GM18873 (cell line): Measurements from ENCODE around the gene PKMYT1.

Source experiments
- ATAC-seq: cut with Tn5 transposase; IDR thresholded peaks from one replicate; pipeline ENCODE4 v1.9.1; 2021; ENCODE audit warnings: mild to moderate bottlenecking, moderate library complexity, moderate number of reproducible peaks; ENCODE audit not compliant: unreplicated experiment, low FRiP score

The PKMYT1 gene

DNA sequence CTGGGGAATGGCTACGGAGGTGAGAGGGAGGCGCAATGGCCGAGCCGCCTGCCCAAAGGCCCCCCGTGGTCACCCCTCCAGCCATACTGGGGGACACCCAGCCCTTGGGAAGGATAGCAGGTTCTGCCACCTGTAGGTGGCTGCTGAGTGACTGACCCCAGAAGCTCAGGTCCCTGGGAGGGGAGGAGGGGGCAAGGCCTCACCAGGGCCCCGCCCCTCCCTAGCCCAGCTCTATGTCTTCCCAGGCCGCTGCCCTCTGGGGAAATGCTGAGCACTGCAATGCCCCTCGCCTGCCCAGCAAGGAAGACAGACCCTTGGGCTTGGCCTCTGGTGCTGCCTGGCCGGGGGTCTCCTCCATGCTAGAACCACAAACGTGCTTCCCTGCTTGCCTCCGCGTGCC, 21.1 kb upstream of the PKMYT1 start:
- ATAC-seq: no peak

DNA sequence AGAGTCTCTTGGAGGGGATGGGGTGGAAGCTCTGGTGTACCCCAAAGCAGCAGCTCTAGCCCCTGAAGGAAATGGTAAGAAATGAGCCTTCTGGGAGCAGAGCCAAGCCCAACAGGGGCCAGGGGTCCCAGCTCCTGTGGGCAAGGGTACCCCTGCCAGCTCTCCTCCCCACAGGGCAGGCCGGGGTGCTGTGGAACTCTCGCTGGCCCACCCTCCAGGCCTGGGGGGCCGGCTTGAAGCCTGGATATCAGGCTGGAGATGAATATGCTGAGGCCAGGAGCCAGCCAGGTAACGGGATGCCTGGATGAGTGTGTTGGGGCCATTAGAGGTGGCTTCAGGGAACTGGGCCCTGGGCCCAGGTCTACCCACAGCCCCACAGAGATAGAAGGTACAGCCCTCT, 20.3 kb upstream of the PKMYT1 start:
- ATAC-seq: no peak

DNA sequence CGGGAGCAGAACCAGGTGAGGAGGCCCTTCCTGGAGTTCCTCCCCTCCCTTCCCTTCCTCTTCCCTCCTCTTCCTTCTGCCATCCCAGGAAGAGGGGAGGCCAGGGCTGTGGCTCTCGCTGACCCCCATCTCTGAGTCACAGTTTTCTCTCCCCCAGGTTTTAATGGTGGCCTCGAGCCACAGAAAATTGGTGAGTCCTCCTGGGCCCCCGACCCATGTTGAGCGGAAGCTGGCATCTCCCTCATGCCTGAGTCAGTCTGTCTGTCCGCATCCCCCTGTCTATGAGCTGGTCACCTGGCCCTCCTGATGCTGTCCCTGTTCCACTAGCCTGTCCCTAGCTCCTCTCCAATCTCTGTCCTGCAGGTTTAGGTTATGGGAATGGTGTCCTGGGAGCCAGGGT, 19.7 kb upstream of the PKMYT1 start:
- ATAC-seq: no peak

DNA sequence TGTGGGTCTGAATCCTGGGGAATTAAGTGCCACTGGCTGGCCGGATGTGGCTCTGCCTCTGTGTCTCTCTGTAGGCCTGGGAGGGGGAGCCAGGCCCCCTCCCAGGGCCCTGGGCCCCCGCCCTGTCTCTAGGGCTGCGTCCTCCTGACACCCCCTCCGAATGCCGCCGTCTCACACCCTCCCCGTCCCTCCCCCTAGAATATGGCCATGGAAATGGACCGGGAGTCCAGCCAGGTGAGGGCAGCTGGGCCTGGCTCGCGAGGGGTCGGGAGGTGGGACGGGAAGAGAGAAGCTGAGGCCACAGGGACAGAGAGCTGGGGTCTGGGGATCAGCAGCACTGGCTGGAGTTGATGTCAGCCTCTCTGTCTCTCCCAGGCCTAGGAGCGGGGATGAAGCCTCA, 16.1 kb upstream of the PKMYT1 start:
- no peak for ATAC-seq

DNA sequence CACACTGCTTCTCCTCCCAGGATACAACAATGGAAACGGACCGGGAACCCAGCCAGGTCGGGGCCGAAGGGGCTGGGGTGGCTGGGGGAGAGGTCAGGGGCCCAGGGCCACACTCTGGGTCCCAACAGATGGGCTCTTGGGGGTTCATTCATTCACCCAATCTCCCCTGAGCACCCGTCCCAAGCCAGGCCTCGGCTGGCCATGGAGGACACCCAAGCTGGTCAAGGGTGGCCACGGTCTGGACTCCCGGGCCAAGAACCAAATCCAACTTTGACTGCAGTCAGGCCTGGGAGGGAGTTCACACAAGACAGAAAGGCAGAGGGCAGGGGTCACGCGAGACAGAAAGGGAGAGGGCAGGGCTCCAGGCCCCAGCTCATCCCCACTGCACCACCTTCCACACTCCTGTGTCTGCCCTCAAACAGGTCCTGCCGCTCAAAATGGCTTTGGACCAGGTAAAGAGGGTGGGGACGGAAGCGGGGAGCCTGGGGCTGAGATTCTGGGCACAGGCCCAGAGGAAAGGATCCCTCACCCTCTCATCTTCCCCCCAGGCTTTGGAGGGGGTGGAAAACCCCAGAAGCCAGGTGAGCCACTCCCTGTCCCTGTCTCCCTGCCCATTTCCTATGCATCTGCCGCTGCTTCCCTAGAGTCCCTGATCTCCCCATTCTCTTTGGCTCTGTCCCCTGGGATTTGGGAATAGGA, 12.3 kb upstream of the PKMYT1 start:
- ATAC-seq: no peak

DNA sequence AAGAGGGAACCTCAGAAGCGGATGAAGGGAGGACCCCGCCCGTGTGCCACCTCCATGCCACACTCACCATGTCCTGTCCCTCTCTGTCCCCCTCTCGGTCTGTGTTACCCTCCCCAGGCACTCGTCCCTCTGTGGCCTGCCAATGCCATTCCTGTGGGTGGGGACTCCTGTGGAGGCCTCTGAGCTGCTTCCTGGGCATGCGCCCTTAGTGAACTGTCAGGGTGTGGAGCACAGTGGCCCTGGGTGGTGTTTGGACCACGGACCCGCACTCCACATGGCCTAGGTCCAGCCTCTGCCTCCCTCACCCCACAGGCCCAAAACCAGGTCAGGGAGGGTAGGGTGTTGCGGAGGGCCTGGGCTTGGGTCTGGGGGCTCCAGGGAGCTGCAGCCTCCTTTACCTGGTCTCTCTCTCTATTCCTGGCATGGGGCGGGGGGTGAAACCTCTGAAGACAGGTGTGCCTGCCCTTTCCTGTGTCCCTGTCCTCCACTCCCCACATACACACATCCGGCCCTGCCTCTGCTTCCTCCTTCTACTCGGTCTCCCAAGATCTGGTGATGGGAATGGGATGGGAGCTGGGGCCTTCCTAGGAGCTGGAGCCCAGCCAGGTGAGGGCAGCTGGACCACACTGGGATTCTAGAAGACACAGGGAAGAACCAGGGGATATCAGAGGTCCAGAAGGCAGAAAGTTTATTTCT, 11.5 kb upstream of the PKMYT1 start:
- no peak for ATAC-seq

DNA sequence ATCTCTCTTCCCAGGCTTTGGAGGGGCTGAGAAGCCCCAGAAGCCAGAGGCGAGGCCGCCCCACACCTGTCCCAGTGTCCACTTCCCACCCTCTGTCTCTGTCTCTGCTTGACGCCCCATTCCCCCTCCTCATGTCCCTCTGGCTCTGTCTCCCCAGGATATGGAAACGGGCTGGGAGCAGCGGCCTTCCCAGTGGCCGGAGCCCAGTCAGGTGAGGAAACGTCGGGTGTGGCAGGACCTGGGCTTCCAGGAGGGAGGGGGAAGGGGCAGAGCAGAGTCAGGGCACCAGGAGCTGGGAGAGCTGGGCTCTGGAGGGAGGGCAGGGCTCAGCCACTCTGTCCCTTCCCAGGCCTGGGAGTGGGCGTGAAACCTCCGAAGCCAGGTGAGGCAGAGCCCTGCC, 10.6 kb upstream of the PKMYT1 start:
- no peak for ATAC-seq

DNA sequence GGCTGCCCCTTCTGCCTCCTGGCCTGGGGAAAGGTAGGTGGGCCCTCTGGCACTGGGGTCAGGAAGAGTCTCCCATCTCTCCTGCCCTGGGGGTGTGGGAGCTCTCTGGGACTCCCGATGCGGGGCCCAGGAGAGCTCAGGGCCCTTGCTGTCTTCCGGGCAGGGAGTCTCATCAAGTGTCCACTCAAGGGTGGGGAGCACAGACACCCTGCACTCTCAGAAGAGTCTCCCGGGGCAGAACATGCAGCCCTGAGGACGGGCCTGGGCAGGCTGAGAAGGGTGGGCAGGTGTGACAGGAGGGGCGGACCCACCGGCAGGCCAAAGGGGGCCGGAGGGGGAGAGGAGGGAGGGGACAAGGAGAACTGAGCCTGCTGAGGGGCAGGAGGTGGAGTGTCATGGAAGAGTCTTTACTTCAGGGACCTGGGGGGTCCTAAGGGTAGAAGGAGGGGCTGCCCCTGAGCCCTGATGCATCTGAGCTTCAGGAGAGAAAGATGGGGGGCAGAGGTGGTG, 8.4 kb upstream of the PKMYT1 start:
- no peak for ATAC-seq

DNA sequence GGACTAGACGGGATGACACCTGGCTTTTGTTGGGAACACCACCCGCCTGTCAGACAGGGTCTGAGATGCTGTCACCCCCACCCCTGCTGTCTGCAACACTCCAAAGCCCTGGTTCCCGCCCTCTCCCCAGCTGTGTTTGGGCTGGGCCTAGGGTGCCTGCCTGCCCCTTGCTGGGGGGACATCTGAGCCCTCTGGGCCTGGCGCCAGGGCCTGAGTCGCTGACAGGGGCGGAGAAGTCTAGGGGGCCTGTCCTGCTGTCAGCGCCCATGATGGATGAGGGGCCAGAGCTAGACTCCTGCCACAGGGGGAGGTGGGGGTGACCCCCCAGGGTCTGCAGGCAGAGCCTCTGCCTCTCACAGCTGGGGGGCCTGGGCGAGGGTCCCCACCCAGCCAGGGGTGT, 7.6 kb upstream of the PKMYT1 start:
- ATAC-seq: no peak

DNA sequence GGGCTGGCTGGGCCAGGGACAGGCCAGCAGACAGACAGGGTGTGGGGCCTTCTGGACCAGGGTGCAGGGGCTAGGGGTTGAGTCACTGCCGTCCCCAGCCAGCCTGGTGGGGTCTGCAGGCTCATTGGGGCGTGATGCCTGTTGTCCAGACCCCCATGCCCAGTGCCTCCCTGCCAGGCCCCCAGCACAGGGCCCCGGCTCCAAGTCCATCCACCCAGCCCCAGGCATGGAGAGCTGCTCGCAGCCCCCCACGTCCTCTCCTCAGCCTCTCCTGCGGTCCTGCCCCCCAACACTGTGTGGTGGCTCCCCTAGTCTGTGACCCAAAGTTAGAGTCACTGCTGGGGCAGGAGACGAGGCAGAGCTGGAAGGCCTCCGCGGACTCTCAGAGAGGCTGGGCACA, 7.0 kb upstream of the PKMYT1 start:
- no peak for ATAC-seq

DNA sequence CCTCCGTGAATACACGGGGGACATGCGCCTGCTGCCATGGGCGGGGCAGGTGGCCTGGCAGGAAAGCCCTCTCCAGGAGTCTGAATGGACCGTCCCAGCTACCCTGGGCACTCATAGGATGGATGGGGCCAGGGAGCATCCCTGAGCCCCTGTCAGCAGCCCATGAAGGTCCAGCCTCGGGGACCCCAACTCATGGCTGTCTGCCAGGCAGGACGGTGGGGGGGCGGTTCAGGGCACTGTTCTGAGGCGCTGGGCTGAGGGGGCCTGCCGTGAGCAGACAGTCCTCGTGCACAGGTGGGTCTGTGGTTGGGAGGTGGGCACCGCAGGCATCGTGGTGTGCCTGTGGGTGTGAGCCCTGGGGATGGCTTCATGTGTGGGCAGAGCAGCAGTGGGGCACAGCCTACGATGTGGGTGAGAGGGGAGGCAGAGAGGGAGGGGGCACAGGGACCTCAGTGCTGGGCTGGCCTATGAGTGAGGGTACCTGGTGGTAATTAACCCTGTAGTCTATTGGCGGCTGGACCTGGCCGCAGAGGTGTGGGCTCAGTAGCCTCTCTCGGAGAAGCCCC, 6.5 kb upstream of the PKMYT1 start:
- no peak for ATAC-seq

DNA sequence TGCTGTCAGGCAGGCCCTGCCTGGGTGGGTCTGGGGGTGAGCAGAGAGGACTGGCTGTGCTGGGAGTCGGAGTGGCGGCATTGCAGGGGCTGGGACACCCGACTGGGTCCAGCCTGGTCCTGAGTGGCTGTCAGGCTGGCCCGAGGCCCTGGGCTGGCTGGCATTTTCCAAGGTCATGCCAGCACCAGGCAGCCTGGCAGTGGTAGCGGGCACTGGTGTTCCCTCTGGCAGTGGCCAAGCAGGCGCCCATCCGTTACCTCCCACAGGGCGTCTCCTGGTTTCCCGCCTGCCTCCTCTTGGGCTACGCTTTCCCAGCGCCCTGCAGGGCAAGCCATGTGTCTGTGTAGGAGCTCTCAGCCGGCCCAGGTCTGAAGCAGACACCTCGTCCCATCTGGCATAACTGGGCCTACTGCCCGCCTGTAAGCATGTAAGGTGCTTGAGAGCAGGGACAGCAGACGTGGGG, 5.7 kb upstream of the PKMYT1 start:
- no peak for ATAC-seq

DNA sequence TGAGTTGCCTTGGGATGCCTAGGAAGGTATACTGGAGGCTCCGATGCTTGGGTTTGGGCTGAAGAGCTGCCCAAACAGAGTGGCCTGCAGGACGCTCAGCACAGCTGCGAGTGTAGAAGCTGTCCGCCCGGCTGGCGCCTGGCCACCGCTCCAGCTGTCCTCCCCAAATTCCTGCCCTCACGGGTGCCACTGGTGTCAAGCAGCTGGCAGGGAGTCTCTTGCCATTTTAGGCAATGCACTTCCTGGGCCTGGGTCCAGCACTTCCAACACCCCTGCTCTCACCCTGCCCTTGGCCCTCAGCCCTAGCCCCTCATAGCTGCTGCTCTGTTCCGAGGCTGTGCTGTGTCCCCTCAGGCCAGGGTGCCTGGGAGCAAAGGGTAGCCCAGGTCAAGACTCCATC, 5.2 kb upstream of the PKMYT1 start:
- ATAC-seq: no peak

DNA sequence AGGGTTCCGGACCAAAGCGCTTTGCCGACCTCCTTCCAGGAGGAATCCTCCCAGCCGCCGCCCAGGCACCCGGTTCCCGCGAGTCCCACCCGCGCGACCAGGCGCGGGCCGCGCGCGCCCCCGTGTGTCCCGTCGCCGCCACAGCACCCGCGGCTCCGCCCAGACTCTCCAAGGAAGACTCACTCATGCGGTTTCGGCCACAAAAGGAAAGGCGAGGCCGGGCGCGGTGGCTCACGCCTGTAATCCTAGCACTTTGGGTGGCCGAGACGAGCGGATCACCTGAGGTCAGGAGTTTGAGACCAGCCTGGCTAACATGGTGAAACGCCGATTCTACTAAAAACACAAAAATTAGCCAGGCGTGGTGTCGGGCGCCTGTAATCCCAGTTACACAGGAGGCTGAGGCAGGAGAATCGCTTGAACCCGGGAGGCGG, 3.5 kb upstream of the PKMYT1 start:
- no peak for ATAC-seq

DNA sequence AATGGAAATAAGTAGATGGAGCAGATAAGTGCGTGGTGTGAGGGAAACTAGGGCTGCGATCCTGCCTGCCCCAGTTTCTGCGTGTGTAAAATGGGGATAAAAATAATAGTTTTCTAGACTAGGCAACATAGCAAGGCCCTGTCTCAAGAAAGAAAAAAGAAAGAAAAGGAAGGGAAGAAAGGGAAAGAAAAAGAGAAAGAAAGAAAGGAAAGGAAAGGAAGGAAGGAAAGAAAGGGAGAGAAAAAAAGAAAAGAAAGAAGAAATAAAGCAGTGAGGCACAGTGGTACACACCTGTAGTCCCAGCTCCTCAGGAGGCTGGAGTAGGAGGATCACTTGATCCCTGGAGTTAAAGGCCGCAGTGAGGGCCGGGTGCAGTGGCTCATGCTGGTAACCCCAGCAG, 2.2 kb upstream of the PKMYT1 start:
- no peak for ATAC-seq

DNA sequence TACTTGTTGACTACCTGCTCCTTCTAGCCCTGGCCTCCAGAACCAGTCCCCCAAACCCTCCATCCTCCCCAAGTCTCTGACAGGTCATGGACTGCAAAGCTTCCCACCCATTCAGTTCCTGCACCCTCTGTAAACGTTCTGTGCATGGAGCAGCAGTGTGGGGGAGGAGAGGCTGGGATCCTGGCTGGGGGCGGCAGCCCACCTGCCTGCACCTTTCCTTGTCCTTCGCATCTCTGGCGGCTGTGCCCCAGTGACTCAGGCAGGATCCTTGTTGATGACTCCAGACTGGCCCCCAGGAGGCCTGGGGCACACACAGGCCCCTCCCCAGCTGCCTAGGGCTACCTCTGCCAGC, 1.6 kb upstream of the PKMYT1 start:
- ATAC-seq: no peak

DNA sequence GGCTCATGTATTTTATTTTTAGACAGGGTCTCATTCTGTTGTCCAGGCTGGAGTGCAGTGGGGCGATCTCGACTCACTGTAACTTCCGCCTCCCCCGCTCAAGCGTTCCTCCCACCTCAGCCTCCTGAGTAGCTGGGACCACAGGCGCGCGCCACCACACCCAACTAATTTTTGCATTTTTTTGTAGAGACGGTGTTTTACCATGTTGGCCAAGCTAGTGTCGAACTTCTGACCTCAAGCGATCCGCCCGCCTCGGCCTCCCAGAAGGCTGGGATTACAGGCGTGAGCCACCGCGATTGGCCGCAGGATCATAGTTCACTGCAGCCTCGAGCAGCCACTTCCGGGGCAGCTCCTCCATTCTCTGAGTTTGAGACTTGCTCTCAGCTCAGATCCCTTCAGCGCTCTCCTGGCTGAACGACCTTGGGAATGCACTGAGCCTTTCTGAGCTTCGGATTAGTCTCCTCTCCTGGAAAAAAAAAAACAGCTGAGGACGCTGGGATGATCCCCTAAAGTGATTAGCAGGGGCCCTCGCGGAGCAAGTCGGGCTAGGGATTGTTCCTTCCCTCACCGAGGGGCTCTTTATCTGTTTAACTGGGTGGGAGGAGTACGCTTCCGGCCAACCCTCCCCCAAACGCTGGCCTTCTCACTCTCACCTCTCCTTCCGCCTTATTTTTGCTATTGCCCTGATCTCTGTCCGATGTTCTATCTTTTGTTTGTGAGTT, 1.1 kb upstream of the PKMYT1 start:
- ATAC-seq: no peak

DNA sequence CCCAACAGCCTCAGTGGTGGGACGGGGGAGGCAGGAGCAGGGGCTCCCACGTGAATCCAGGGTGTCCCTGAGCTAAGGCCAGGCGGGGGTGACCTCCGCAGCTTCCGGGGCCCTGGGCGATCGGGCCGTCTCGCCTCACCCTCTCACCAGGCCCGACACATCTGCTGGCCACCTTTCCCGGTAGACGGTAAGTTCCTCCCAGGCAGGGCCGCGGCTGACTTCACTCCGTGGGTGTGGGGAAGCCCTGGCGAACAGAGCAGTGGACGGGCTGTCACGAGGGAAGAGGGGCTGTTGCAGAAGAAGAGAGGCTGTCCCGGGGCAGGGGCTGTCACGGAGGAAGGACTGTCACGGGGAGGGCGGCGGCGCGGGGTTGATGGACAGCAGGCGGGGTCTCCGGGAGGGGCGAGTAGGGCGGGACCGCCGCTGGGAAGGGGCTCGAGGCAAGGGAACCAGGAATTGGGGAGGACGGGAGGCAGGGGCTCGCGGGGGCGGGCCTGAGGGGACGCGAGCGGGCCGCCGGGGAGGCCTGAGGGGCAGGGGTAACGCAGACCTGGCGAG, 498 bp downstream of the PKMYT1 start:
- no peak for ATAC-seq

DNA sequence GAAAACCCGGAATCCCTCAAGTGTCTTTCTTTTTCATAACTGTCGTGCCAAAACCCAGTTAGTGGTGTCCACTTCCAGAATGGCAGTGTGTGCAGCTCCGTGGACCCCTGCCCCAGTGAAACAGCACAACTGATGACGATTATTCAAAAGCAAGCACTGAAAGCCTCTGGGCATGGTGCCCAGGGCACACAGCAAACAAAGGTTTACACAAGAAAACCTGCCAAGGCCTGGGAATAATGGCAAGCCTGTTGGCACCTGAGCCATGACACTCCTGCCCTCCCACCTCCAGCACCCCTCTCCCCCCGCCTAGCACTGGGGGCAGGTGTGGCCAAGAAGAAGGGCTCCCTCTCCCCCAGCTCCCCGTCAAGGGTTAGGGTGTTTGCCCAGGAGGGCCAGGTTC, 2.8 kb downstream of the PKMYT1 start:
- ATAC-seq: no peak

DNA sequence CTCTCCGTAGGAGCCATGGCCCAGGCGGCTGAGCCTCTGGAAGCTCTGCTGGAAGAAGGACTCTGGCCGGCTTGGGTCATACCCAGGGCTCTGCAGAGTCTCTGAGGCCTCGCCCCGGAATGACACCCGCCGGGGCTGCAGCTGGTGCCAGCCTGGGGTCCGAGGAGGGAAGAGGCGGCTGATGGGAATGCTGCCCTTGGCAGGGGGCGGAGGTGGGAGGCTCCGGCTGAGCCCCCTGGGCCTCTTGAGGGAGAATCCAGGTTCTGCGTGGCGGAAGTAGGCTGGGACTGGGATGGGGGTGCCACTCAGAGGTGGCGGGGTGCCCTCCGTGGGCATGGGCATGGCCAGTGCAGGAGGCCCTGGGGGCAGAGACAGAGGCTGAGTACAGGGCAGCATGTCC, 3.6 kb downstream of the PKMYT1 start:
- no peak for ATAC-seq

DNA sequence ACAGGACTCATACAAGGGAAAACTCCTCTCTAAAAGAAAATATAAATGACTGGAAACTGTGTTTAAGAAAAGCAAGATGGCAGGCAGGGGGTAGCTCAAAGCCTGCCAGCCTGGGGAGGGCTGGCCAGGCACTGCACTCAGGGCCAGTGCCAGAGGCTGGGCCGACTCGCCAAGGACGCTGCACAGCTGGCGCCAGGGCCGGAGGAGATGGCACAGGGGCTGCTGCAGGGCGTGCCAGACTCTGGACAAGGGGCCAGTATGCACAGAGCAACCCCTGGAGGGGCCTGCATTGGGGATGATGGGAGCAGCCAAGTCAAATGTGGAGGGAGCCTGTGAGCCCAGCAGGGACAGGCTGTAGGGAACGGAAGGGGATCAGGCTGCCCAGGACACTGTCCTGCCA, 4.0 kb downstream of the PKMYT1 start:
- ATAC-seq: no peak
